ENCODE results near the gene MTA3.

- no peak for TF ChIP-seq CTCF (IDR thresholded peaks at IDR 0.05)
- TF ChIP-seq POLR2A (IDR thresholded peaks at IDR 0.05): no peak
Observed at GRCh38 chr2:42566837-42567321, 1.6 kb upstream of the MTA3 start.
